Common myeloid progenitor, CD34-positive (primary cell): ENCODE measurements around the gene ZPBP2.
A peak's percentile ranks its signal among the peaks of the same experiment; 100 is the strongest.

Source experiments
- CTCF ChIA-PET: fragments of 350-600 bp; sonication (Branson Sonifier 250); formaldehyde crosslinking; loops from one replicate; lab custom pipeline; 2021; ENCODE audit warnings: antibody characterized with exemption; lab: Charles Lee
- POLR2A ChIA-PET: fragments of 350-600 bp; sonication (Branson Sonifier 250); formaldehyde crosslinking; loops from one replicate; lab custom pipeline; 2021; ENCODE audit warnings: antibody characterized with exemption; lab: Charles Lee
- DNase-seq, 3 donors: peaks; one replicate each; pipeline versions ENCODE4 v3.0.0 to v3.0.0-alpha.2; 2013
- H3K27ac ChIP-seq, 2 experiments: 1 replicate in 1 of 2; 2 replicates in 1 of 2; pipeline ENCODE4 v1.7.0; 2013; ENCODE audit warnings: inconsistent platforms in 2 of 2, low read length in 2 of 2, mild to moderate bottlenecking in 2 of 2, low read depth in 1 of 2, moderate library complexity in 1 of 2; ENCODE audit not compliant: severe bottlenecking in 2 of 2, insufficient read depth in 1 of 2, poor library complexity in 1 of 2
- H3K27me3 ChIP-seq, 5 experiments: replicated peaks in 2 of 5; 1 replicate in 3 of 5; 2 replicates in 2 of 5; pipeline versions ENCODE4 v1.6.1 to v1.7.0; 2013; ENCODE audit warnings: low read length in 4 of 5, mild to moderate bottlenecking in 2 of 5, moderate library complexity in 2 of 5, inconsistent platforms in 1 of 5; ENCODE audit not compliant: insufficient read depth in 5 of 5, control insufficient read depth in 4 of 5
- H3K36me3 ChIP-seq, 4 experiments: 1 replicate in 2 of 4; 2 replicates in 2 of 4; pipeline versions ENCODE4 v1.6.1 to v1.7.0; 2013; ENCODE audit warnings: low read length in 3 of 4, control low read depth in 1 of 4, mild to moderate bottlenecking in 1 of 4; ENCODE audit not compliant: control insufficient read depth in 4 of 4, insufficient read depth in 4 of 4
- H3K4me1 ChIP-seq, 4 experiments: 1 replicate in 3 of 4; 2 replicates in 1 of 4; pipeline versions ENCODE4 v1.6.1 to v1.7.1; 2013; ENCODE audit warnings: low read length in 3 of 4, mild to moderate bottlenecking in 3 of 4, control low read depth in 1 of 4, inconsistent platforms in 1 of 4, moderate library complexity in 1 of 4; ENCODE audit not compliant: control insufficient read depth in 4 of 4, insufficient read depth in 4 of 4; ENCODE audit errors: control extremely low read depth in 1 of 4
- H3K4me3 ChIP-seq, 7 experiments: 1 replicate in 4 of 7; 2 replicates in 3 of 7; pipeline versions ENCODE4 v1.5.1 to v1.7.0; 2013; ENCODE audit warnings: mild to moderate bottlenecking in 7 of 7, low read length in 6 of 7, moderate library complexity in 6 of 7, inconsistent platforms in 2 of 7, low read depth in 2 of 7, control low read depth in 1 of 7; ENCODE audit not compliant: insufficient read depth in 4 of 7, control insufficient read depth in 1 of 7; ENCODE audit errors: extremely low read depth in 1 of 7
- H3K9me3 ChIP-seq, 5 experiments: 1 replicate in 4 of 5; 2 replicates in 1 of 5; pipeline versions ENCODE4 v1.6.1 to v1.7.1; 2013; ENCODE audit warnings: low read length in 4 of 5, mild to moderate bottlenecking in 2 of 5, inconsistent platforms in 1 of 5, low read depth in 1 of 5, moderate library complexity in 1 of 5; ENCODE audit not compliant: control insufficient read depth in 4 of 5, insufficient read depth in 2 of 5; ENCODE audit errors: control extremely low read depth in 1 of 5
- WGBS: methylation state at CpG from one replicate; pipeline ENCODE4 v1.1.5; 2013; ENCODE audit not compliant: insufficient coverage; 5-methylcytosine and 5-hydroxymethylcytosine counted together

The ZPBP2 gene

DNA sequence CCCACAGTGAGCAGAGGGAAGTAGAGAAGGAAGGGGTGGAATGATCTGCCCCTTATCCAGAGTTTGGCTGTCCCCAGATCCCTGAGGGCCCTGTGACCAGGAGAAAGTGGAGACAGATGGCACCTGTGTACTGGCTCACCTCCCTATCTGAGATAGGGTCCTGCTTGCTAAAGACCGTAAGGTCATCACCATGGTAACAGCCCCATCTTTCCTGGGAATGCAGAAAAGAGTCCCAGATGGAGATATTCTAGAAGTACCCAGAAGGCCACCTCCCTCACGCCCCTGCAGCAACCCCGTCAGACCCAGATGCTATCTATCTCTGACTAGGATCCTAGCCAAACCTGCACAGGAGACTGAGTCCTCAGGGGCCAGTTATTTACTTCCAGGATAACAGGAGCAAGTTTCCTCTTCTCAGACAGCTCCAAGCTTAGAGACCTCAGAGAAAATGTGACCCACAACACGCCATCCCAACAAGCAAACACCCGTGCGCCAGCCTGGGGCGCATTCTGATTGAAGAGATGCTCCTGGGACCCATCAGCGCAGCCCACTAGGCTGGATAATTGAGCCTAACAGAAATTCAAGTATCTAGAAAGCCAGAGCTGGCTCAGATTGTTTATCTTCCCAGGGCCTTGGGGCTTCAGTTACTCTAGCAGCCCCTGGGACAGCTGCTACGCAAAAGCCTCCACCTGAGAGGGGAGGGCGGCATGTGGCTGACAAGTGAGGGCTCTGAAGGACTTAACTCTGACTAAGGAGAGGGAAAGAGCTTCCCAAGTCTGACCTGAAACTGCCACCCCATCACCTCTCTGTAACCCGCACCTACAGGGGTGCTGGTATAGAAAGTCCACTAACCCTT, 57.5 kb downstream of the ZPBP2 start:
- Histone ChIP-seq H3K27me3 (no peaks in the 10 kb centered on the region), H3K27ac (peak overlapping the region; percentile 20 to 73), H3K36me3 (peaks cover 6 to 34% (median 24%) of the 10 kb centered on the region in 4 experiments), H3K4me3 (peak overlapping the region in 3 of 7 experiments; percentile 73 to 81 (median 80)), H3K9me3 (no peaks in the 10 kb centered on the region), H3K4me1 (peaks cover 4 to 70% (median 43%) of the 10 kb centered on the region in 4 experiments)
- WGBS = 96% methylated on average over 10 of the region's 11 CpGs
- DNase-seq = no peak
- ChIA-PET CTCF (interaction anchor here (1.2 to 1.5 kb wide), 2 partner anchors 21 to 53 kb away, joined by 3 to 4 read pairs; no protein-coding TSS in a partner anchor), POLR2A (no interaction called here)

DNA sequence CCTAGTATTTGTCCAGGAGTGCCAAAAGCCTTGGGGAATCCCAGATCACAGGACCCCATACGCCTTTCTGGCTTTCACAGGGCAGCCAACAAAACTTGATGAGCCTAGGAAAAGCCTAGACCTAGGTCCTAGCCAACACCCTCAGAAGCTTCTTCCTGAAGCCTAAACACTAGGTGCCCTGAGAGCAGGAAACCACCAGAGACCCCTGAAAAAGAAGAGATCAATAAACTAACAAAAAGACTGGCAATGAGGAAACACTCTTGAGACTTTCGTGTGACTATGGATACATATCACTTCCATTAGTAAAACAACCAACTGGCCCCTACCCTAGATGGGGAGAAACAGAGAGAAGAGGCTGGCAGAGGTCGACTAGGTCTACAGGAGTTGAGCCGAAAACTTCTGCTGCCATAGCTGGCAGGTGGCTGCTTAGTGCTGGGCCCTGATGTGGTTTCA, 58.2 kb downstream of the ZPBP2 start:
- peak overlapping the region in 6 of 7 experiments; percentile 73 to 91 (median 78) for H3K4me3 ChIP-seq
- no peak for DNase-seq
- H3K9me3 ChIP-seq = no peaks in the 10 kb centered on the region
- peaks cover 6 to 31% (median 21%) of the 10 kb centered on the region in 4 experiments for H3K36me3 ChIP-seq
- WGBS = 22% methylated on average over 4 of the region's 4 CpGs
- POLR2A ChIA-PET = interaction anchor here (0.6 kb wide), 1 partner anchor 173 kb away, joined by 3 read pairs; no protein-coding TSS in a partner anchor
- peak overlapping the region; percentile 20 to 73 for H3K27ac ChIP-seq
- CTCF ChIA-PET = interaction anchor here (1.2 to 1.5 kb wide), 2 partner anchors 22 to 53 kb away, joined by 3 to 4 read pairs; no protein-coding TSS in a partner anchor
- peaks cover 4 to 63% (median 40%) of the 10 kb centered on the region in 4 experiments for H3K4me1 ChIP-seq
- no peaks in the 10 kb centered on the region for H3K27me3 ChIP-seq

DNA sequence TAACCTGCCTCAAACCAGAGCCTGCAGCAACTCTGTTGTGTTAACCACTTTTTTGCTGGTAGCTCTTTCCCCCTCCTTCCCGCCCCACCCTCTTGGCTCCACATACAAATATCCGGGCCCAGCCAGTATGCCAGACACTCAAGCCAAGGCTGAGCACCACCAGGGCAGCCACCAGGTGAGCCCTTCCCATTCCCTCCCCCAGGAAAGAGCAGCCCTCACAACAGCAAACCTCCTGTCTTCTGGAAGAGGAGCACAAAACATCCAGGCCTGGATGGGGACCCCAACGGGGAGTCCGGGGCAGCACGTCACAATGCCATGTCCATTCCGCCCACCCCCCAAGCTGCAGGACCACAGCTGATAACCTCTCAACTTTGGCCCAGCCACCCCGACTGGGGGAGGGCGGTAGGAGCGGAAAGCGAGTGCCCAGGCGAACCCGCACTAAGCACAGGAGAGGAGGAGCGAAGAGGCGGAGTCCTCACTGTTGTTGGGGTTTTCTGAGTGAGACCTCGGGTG, 58.6 kb downstream of the ZPBP2 start:
- peaks cover 4 to 58% (median 35%) of the 10 kb centered on the region in 4 experiments for H3K4me1 ChIP-seq
- ChIA-PET POLR2A (interaction anchor here (0.5 to 0.7 kb wide), 4 partner anchors 28 to 1860 kb away, joined by 3 to 6 read pairs (median 3); partner anchors contain the start of gene JUP), CTCF (interaction anchor here (1.2 to 1.5 kb wide), 2 partner anchors 22 to 54 kb away, joined by 3 to 4 read pairs; no protein-coding TSS in a partner anchor)
- no peaks in the 10 kb centered on the region for H3K9me3 ChIP-seq
- peak overlapping the region; percentile 25 to 73 for H3K27ac ChIP-seq
- under 1% methylated on average over 15 of the region's 15 CpGs for WGBS
- peak overlapping the region; percentile 66 to 91 (median 76) for H3K4me3 ChIP-seq
- peak in 2 of 3 donors; percentile 44 to 60 for DNase-seq
- H3K36me3 ChIP-seq = peaks cover 6 to 26% (median 18%) of the 10 kb centered on the region in 4 experiments
- H3K27me3 ChIP-seq = no peaks in the 10 kb centered on the region
